Karpas-422 (cell line): Measurements from ENCODE around the gene GALNT8. TPM values are rescaled to one million over a fixed set of nuclear protein-coding genes. Genes with fewer than 3 reads are reported as not detected.
"Not testable (repeated sequence)": the region's sequence is repeated elsewhere in the genome, so short reads cannot be mapped to it uniquely, and the experiment has no call there.

Experiments
- DNase-seq: peaks from one replicate; pipeline ENCODE4 v3.0.0-alpha.2; 2015
- H2AFZ ChIP-seq: fragments of 200-600 bp; sonication (generic); 2 replicates; pipeline ENCODE4 v1.6.1; 2014; ENCODE audit warnings: antibody characterized with exemption, low read length, mixed read lengths
- H3K27ac ChIP-seq: fragments of 200-600 bp; sonication (generic); 2 replicates; pipeline ENCODE4 v1.5.1; 2014; ENCODE audit warnings: mild to moderate bottlenecking, low read length, moderate library complexity
- H3K27me3 ChIP-seq: fragments of 200-600 bp; sonication (generic); 2 replicates; pipeline ENCODE4 v1.6.1; 2014; ENCODE audit warnings: low read length, mixed read lengths
- H3K36me3 ChIP-seq: fragments of 200-600 bp; sonication (generic); 2 replicates; pipeline ENCODE4 v1.6.1; 2014; ENCODE audit warnings: low read length, mixed read lengths; ENCODE audit not compliant: insufficient read depth
- H3K4me1 ChIP-seq: fragments of 200-600 bp; sonication (generic); 2 replicates; pipeline ENCODE4 v1.6.1; 2014; ENCODE audit warnings: mild to moderate bottlenecking, low read length, mixed read lengths
- H3K4me2 ChIP-seq: fragments of 200-600 bp; sonication (generic); 2 replicates; pipeline ENCODE4 v1.6.1; 2014; ENCODE audit warnings: low read length, low read depth, mild to moderate bottlenecking; ENCODE audit not compliant: poor library complexity, severe bottlenecking
- H3K4me3 ChIP-seq: fragments of 200-600 bp; sonication (generic); 2 replicates; pipeline ENCODE4 v1.5.1; 2014; ENCODE audit warnings: mild to moderate bottlenecking, antibody characterized with exemption, low read length, mixed read lengths
- H3K79me2 ChIP-seq: fragments of 200-600 bp; sonication (generic); 2 replicates; pipeline ENCODE4 v1.6.1; 2014; ENCODE audit warnings: mild to moderate bottlenecking, low read length, mixed read lengths
- H3K9ac ChIP-seq: fragments of 200-600 bp; sonication (generic); 2 replicates; pipeline ENCODE4 v1.6.0; 2014; ENCODE audit warnings: low read length
- H3K9me2 ChIP-seq: fragments of 200-600 bp; sonication (generic), shearing (Covaris generic); replicated peaks from 2 replicates; pipeline ENCODE4 v1.6.0; 2014; ENCODE audit warnings: mild to moderate bottlenecking, low read length, moderate library complexity; ENCODE audit not compliant: insufficient read depth
- H3K9me3 ChIP-seq: fragments of 300-700, 200-600 bp; sonication (generic); 2 replicates; pipeline ENCODE4 v1.6.1; 2014; ENCODE audit warnings: low read length, mixed read lengths
- H4K20me1 ChIP-seq: fragments of 200-600 bp; sonication (generic); 2 replicates; pipeline ENCODE4 v1.6.1; 2014; ENCODE audit warnings: mild to moderate bottlenecking, antibody characterized with exemption, low read length, low read depth; ENCODE audit not compliant: insufficient read depth
- total RNA-seq: library from RNA; depleted of rRNA; stranded (reverse); fragments of >200 nt; shearing (Covaris generic); gene quantifications from 2 replicates; pipeline ENCODE4 v1.2.3, GENCODE V29; 2014; ENCODE audit warnings: low replicate concordance

The GALNT8 gene
- total RNA-seq, 1 experiment from 2014 or later = not detected

- not testable (repeated sequence) for H3K9me2 ChIP-seq, H3K4me1 ChIP-seq, H3K4me3 ChIP-seq, H3K4me2 ChIP-seq, H3K36me3 ChIP-seq, H2AFZ ChIP-seq, H3K27me3 ChIP-seq, H3K9me3 ChIP-seq, H4K20me1 ChIP-seq, H3K79me2 ChIP-seq, DNase-seq, H3K27ac ChIP-seq, H3K9ac ChIP-seq
Measured at GRCh38 chr12:4751654-4752053, 31.5 kb downstream of the GALNT8 start.

GRCh38 chr12:4762773-4763172, 42.6 kb downstream of the GALNT8 start:
- Histone ChIP-seq H3K27ac (no peak overlapping the region), H3K4me3 (no peak overlapping the region), H3K9ac (no peak overlapping the region), H3K9me2 (no peaks in the 10 kb centered on the region), H3K79me2 (no peaks in the 10 kb centered on the region), H3K9me3 (no peaks in the 10 kb centered on the region), H3K4me2 (no peak overlapping the region), H2AFZ (peak overlapping the region; percentile 51; the same call in 1 of the 2 replicates), H4K20me1 (no peaks in the 10 kb centered on the region), H3K4me1 (peaks cover 10% of the 10 kb centered on the region), H3K36me3 (no peaks in the 10 kb centered on the region), H3K27me3 (no peaks in the 10 kb centered on the region)
- DNase-seq = no peak

GRCh38 chr12:4763549-4763948, 43.3 kb downstream of the GALNT8 start:
- no peak overlapping the region for H3K4me2 ChIP-seq
- H3K4me3 ChIP-seq = no peak overlapping the region

GRCh38 chr12:4766445-4766844, 46.2 kb downstream of the GALNT8 start:
- no peak overlapping the region for H3K4me2 ChIP-seq
- DNase-seq = no peak
- no peaks in the 10 kb centered on the region for H3K27me3 ChIP-seq
- H3K9me3 ChIP-seq = no peaks in the 10 kb centered on the region
- H3K4me1 ChIP-seq = peaks cover 8% of the 10 kb centered on the region
- no peak overlapping the region for H3K9ac ChIP-seq
- H3K4me3 ChIP-seq = no peak overlapping the region
- no peak overlapping the region for H3K27ac ChIP-seq
- no peaks in the 10 kb centered on the region for H3K9me2 ChIP-seq
- no peaks in the 10 kb centered on the region for H3K36me3 ChIP-seq
- no peak overlapping the region for H2AFZ ChIP-seq
- no peaks in the 10 kb centered on the region for H4K20me1 ChIP-seq
- no peaks in the 10 kb centered on the region for H3K79me2 ChIP-seq

More at GRCh38 chr12:4763549-4763948, 43.3 kb downstream of the GALNT8 start:
- H2AFZ ChIP-seq = no peak overlapping the region
- H3K4me1 ChIP-seq = peaks cover 8% of the 10 kb centered on the region
- DNase-seq = no peak
- H3K27me3 ChIP-seq = no peaks in the 10 kb centered on the region
- no peak overlapping the region for H3K27ac ChIP-seq
- no peak overlapping the region for H3K9ac ChIP-seq
- no peaks in the 10 kb centered on the region for H3K9me2 ChIP-seq
- H3K36me3 ChIP-seq = no peaks in the 10 kb centered on the region
- no peaks in the 10 kb centered on the region for H4K20me1 ChIP-seq
- H3K9me3 ChIP-seq = no peaks in the 10 kb centered on the region
- no peaks in the 10 kb centered on the region for H3K79me2 ChIP-seq

- Histone ChIP-seq H4K20me1 (no peaks in the 10 kb centered on the region), H3K27me3 (no peaks in the 10 kb centered on the region), H3K4me3 (no peak overlapping the region), H3K9me2 (no peaks in the 10 kb centered on the region), H3K4me1 (peaks cover 8% of the 10 kb centered on the region), H3K79me2 (no peaks in the 10 kb centered on the region), H3K27ac (no peak overlapping the region), H3K9ac (no peak overlapping the region), H3K4me2 (no peak overlapping the region), H2AFZ (no peak overlapping the region), H3K36me3 (no peaks in the 10 kb centered on the region), H3K9me3 (no peaks in the 10 kb centered on the region)
- no peak for DNase-seq
Measured at GRCh38 chr12:4767186-4767585, 47.0 kb downstream of the GALNT8 start.

GRCh38 chr12:4768341-4768740, 48.1 kb downstream of the GALNT8 start:
- no peak for DNase-seq
- H2AFZ ChIP-seq = no peak overlapping the region
- H3K4me3 ChIP-seq = no peak overlapping the region
- no peaks in the 10 kb centered on the region for H3K79me2 ChIP-seq
- H3K27ac ChIP-seq = no peak overlapping the region
- no peaks in the 10 kb centered on the region for H4K20me1 ChIP-seq
- peaks cover 8% of the 10 kb centered on the region for H3K4me1 ChIP-seq
- no peaks in the 10 kb centered on the region for H3K36me3 ChIP-seq
- H3K4me2 ChIP-seq = no peak overlapping the region
- no peaks in the 10 kb centered on the region for H3K27me3 ChIP-seq
- H3K9me3 ChIP-seq = no peaks in the 10 kb centered on the region
- H3K9me2 ChIP-seq = no peaks in the 10 kb centered on the region
- no peak overlapping the region for H3K9ac ChIP-seq

GRCh38 chr12:4769073-4769472, 48.9 kb downstream of the GALNT8 start:
- no peak overlapping the region for H3K4me2 ChIP-seq
- H3K79me2 ChIP-seq = no peaks in the 10 kb centered on the region
- H3K36me3 ChIP-seq = no peaks in the 10 kb centered on the region

GRCh38 chr12:4771172-4771959, 51.2 kb downstream of the GALNT8 start:
- no peak overlapping the region for H3K4me3 ChIP-seq
- H3K4me2 ChIP-seq = no peak overlapping the region
- H3K36me3 ChIP-seq = no peaks in the 10 kb centered on the region
- H3K9me3 ChIP-seq = no peaks in the 10 kb centered on the region
- H3K27ac ChIP-seq = no peak overlapping the region
- H2AFZ ChIP-seq = no peak overlapping the region
- H3K9me2 ChIP-seq = no peaks in the 10 kb centered on the region
- peaks cover 8% of the 10 kb centered on the region for H3K4me1 ChIP-seq
- H3K27me3 ChIP-seq = no peaks in the 10 kb centered on the region
- H4K20me1 ChIP-seq = no peaks in the 10 kb centered on the region
- no peak for DNase-seq
- H3K79me2 ChIP-seq = no peaks in the 10 kb centered on the region
- no peak overlapping the region for H3K9ac ChIP-seq

More at GRCh38 chr12:4769073-4769472, 48.9 kb downstream of the GALNT8 start:
- DNase-seq = no peak
- H2AFZ ChIP-seq = no peak overlapping the region
- H3K9me2 ChIP-seq = no peaks in the 10 kb centered on the region
- H4K20me1 ChIP-seq = no peaks in the 10 kb centered on the region
- no peak overlapping the region for H3K9ac ChIP-seq
- no peaks in the 10 kb centered on the region for H3K9me3 ChIP-seq
- no peak overlapping the region for H3K4me3 ChIP-seq
- H3K27ac ChIP-seq = no peak overlapping the region
- H3K27me3 ChIP-seq = no peaks in the 10 kb centered on the region
- H3K4me1 ChIP-seq = peaks cover 8% of the 10 kb centered on the region
